Omental fat pad (tissue), 4 donors: ENCODE measurements around the gene BCL2. TPM values are rescaled to one million over a fixed set of nuclear protein-coding genes. Genes with fewer than 3 reads are reported as not detected.
A peak's percentile ranks its signal among the peaks of the same experiment; 100 is the strongest.

Experiments used
- ATAC-seq: fragments of 150-250 bp; one replicate; pipeline ENCODE4 v1.9.1; 2016; ENCODE audit warnings: mild to moderate bottlenecking, moderate library complexity; ENCODE audit not compliant: low FRiP score
- DNase-seq: peaks from one replicate; pipeline ENCODE4 v3.0.0-alpha.2; 2019; ENCODE audit warnings: low spot score
- CTCF ChIP-seq, 3 donors: fragments of 450-650 bp; IDR thresholded peaks; one replicate each; pipeline ENCODE4 v1.5.1; 2016 to 2017; ENCODE audit warnings: antibody characterized with exemption in 3 of 3, mild to moderate bottlenecking in 3 of 3, moderate library complexity in 2 of 3
- total RNA-seq, 4 donors: library from RNA; depleted of rRNA; stranded (reverse); fragments of >200 nt; gene quantifications; one replicate each; pipeline ENCODE4 v1.1.0, GENCODE V29; 2016

BCL2 gene
- total RNA-seq, 4 donors from 2014 or later, result 18.4 to 84.5 (median 30.2) TPM

GRCh38 chr18:63258749-63259566, 60.6 kb downstream of the BCL2 start:
- DNase-seq (no peak), ATAC-seq (no peak)
- no peak for TF ChIP-seq CTCF (IDR thresholded peaks at IDR 0.05)

- no peak for TF ChIP-seq CTCF (IDR thresholded peaks at IDR 0.05)
- no peak for ATAC-seq
- DNase-seq, result no peak
Measured at GRCh38 chr18:63257453-63257852, 62.1 kb downstream of the BCL2 start.

- DNase-seq, result no peak
- TF ChIP-seq CTCF (IDR thresholded peaks at IDR 0.05), result no peak
- no peak for ATAC-seq
Measured at GRCh38 chr18:63255435-63255834, 64.1 kb downstream of the BCL2 start.

- TF ChIP-seq CTCF (IDR thresholded peaks at IDR 0.05), result no peak
- no peak for DNase-seq
- ATAC-seq, result no peak
Measured at GRCh38 chr18:63254716-63255399, 64.7 kb downstream of the BCL2 start.

- no peak for TF ChIP-seq CTCF (IDR thresholded peaks at IDR 0.05)
- DNase-seq (no peak), ATAC-seq (peak; percentile 62)
Measured at GRCh38 chr18:63253428-63254372, 65.9 kb downstream of the BCL2 start.

- no peak for DNase-seq
- peak; percentile 37 for ATAC-seq
- TF ChIP-seq CTCF (IDR thresholded peaks at IDR 0.05), result no peak
Measured at GRCh38 chr18:63253014-63253413, 66.6 kb downstream of the BCL2 start.
